SK-N-MC (cell line): ENCODE data around the gene DACT2.

Experiments used
- EZH2 ChIP-seq: fragments of 200-600 bp; sonication (generic); IDR thresholded peaks from one replicate; pipeline ENCODE4 v1.6.1; 2017; ENCODE audit warnings: antibody characterized with exemption
- POLR2AphosphoS5 ChIP-seq: IDR thresholded peaks from 2 replicates; pipeline ENCODE4 v1.6.1; 2012; ENCODE audit warnings: mild to moderate bottlenecking, low read depth, low read length, borderline replicate concordance

- no peak for TF ChIP-seq EZH2
- TF ChIP-seq POLR2AphosphoS5: no peak
Measured at GRCh38 chr6:168365422-168366165, 46.0 kb upstream of the DACT2 start.
